ENCODE data around the gene JMJD4. TPM values are rescaled to one million over a fixed set of nuclear protein-coding genes. Genes with fewer than 3 reads are reported as not detected.

The JMJD4 gene
- total and polyA plus RNA-seq, 2 experiments from 2014 or later = 11.5 to 17.7 TPM

- TF ChIP-seq, protein P1, sequence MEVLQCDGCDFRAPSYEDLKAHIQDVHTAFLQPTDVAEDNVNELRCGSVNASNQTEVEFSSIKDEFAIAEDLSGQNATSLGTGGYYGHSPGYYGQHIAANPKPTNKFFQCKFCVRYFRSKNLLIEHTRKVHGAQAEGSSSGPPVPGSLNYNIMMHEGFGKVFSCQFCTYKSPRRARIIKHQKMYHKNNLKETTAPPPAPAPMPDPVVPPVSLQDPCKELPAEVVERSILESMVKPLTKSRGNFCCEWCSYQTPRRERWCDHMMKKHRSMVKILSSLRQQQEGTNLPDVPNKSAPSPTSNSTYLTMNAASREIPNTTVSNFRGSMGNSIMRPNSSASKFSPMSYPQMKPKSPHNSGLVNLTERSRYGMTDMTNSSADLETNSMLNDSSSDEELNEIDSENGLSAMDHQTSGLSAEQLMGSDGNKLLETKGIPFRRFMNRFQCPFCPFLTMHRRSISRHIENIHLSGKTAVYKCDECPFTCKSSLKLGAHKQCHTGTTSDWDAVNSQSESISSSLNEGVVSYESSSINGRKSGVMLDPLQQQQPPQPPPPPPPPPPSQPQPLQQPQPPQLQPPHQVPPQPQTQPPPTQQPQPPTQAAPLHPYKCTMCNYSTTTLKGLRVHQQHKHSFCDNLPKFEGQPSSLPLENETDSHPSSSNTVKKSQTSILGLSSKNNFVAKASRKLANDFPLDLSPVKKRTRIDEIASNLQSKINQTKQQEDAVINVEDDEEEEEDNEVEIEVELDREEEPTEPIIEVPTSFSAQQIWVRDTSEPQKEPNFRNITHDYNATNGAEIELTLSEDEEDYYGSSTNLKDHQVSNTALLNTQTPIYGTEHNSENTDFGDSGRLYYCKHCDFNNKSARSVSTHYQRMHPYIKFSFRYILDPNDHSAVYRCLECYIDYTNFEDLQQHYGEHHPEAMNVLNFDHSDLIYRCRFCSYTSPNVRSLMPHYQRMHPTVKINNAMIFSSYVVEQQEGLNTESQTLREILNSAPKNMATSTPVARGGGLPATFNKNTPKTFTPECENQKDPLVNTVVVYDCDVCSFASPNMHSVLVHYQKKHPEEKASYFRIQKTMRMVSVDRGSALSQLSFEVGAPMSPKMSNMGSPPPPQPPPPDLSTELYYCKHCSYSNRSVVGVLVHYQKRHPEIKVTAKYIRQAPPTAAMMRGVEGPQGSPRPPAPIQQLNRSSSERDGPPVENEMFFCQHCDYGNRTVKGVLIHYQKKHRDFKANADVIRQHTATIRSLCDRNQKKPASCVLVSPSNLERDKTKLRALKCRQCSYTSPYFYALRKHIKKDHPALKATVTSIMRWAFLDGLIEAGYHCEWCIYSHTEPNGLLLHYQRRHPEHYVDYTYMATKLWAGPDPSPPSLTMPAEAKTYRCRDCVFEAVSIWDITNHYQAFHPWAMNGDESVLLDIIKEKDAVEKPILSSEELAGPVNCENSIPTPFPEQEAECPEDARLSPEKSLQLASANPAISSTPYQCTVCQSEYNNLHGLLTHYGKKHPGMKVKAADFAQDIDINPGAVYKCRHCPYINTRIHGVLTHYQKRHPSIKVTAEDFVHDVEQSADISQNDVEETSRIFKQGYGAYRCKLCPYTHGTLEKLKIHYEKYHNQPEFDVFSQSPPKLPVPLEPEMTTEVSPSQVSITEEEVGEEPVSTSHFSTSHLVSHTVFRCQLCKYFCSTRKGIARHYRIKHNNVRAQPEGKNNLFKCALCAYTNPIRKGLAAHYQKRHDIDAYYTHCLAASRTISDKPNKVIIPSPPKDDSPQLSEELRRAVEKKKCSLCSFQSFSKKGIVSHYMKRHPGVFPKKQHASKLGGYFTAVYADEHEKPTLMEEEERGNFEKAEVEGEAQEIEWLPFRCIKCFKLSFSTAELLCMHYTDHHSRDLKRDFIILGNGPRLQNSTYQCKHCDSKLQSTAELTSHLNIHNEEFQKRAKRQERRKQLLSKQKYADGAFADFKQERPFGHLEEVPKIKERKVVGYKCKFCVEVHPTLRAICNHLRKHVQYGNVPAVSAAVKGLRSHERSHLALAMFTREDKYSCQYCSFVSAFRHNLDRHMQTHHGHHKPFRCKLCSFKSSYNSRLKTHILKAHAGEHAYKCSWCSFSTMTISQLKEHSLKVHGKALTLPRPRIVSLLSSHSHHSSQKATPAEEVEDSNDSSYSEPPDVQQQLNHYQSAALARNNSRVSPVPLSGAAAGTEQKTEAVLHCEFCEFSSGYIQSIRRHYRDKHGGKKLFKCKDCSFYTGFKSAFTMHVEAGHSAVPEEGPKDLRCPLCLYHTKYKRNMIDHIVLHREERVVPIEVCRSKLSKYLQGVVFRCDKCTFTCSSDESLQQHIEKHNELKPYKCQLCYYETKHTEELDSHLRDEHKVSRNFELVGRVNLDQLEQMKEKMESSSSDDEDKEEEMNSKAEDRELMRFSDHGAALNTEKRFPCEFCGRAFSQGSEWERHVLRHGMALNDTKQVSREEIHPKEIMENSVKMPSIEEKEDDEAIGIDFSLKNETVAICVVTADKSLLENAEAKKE (CRISPR knock-in tag; IDR thresholded peaks at IDR 0.05) = no peak
- TF ChIP-seq CREB1 (CRISPR knock-in tag; IDR thresholded peaks at IDR 0.05; ENCODE audit: low read depth) = no peak
- no peak for TF ChIP-seq EZH2 (IDR thresholded peaks at IDR 0.05; ENCODE audit: low read depth, unreplicated experiment)
- no peak for TF ChIP-seq POLR2AphosphoS5 (IDR thresholded peaks at IDR 0.05; ENCODE audit: low read depth)
- TF ChIP-seq ETS1 (IDR thresholded peaks at IDR 0.05) = no peak
Observed at GRCh38 chr1:227776331-227776771, 41.2 kb upstream of the JMJD4 start (continued).

GRCh38 chr1:227775841-227776240, 40.7 kb upstream of the JMJD4 start:
- Histone ChIP-seq H3K36me3 (ENCODE audit: insufficient read depth) (no peaks in the 10 kb centered on the region), H3K27me3 (ENCODE audit: insufficient read depth) (no peaks in the 10 kb centered on the region), H3K9me2 (ENCODE audit: insufficient read depth) (no peaks in the 10 kb centered on the region), H3K4me3 (no peak overlapping the region), H3K79me2 (replicated peaks; ENCODE audit: insufficient read depth) (no peaks in the 10 kb centered on the region), H2AFZ (no peak overlapping the region), H3K4me2 (no peak overlapping the region), H3K27ac (ENCODE audit: low read depth) (no peak overlapping the region), H3K4me1 (ENCODE audit: insufficient read depth) (no peaks in the 10 kb centered on the region), H4K20me1 (replicated peaks; ENCODE audit: insufficient read depth) (peaks cover 6% of the 10 kb centered on the region; the same call in 1 of the 2 replicates), H3F3A (replicated peaks; ENCODE audit: low read depth) (no peaks in the 10 kb centered on the region)
- ATAC-seq (no peak), DNase-seq (ENCODE audit: low spot score) (no peak)
- no peak overlapping the region for H3K27ac Mint-ChIP-seq
- H3K27me3 Mint-ChIP-seq (ENCODE audit: insufficient read depth, low read depth, poor library complexity) = peaks cover 4% of the 10 kb centered on the region
- TF ChIP-seq EZH2phosphoT487 (IDR thresholded peaks at IDR 0.05; ENCODE audit: unreplicated experiment) (no peak), EZH2 (IDR thresholded peaks at IDR 0.05; ENCODE audit: low read depth, unreplicated experiment) (no peak)
- TF ChIP-seq, protein P2, sequence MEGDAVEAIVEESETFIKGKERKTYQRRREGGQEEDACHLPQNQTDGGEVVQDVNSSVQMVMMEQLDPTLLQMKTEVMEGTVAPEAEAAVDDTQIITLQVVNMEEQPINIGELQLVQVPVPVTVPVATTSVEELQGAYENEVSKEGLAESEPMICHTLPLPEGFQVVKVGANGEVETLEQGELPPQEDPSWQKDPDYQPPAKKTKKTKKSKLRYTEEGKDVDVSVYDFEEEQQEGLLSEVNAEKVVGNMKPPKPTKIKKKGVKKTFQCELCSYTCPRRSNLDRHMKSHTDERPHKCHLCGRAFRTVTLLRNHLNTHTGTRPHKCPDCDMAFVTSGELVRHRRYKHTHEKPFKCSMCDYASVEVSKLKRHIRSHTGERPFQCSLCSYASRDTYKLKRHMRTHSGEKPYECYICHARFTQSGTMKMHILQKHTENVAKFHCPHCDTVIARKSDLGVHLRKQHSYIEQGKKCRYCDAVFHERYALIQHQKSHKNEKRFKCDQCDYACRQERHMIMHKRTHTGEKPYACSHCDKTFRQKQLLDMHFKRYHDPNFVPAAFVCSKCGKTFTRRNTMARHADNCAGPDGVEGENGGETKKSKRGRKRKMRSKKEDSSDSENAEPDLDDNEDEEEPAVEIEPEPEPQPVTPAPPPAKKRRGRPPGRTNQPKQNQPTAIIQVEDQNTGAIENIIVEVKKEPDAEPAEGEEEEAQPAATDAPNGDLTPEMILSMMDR (conservative IDR thresholded peaks at IDR 0.05; ENCODE audit: low read depth in 2 of 2) = no peak
- no peaks in the 10 kb centered on the region for H3K9me3 Mint-ChIP-seq
- H3K36me3 Mint-ChIP-seq (ENCODE audit: low read depth) = no peaks in the 10 kb centered on the region
- no peak overlapping the region for H3K4me3 Mint-ChIP-seq
- no peaks in the 10 kb centered on the region for H3K4me1 Mint-ChIP-seq

Measured in GM23338 (cell line).